ENCODE data around the gene FANCG.

FANCG gene

GRCh38 chr9:35108461-35108860 lies 28.7 kb upstream of the FANCG start:
- H3K4me3 ChIP-seq (ENCODE audit: low read length), result no peak overlapping the region
- no peak for TF ChIP-seq ZNF274 (IDR thresholded peaks at IDR 0.05; ENCODE audit: low read depth, low read length)

- no peak overlapping the region for H3K4me3 ChIP-seq (ENCODE audit: low read length)
- no peak for TF ChIP-seq ZNF274 (IDR thresholded peaks at IDR 0.05; ENCODE audit: low read depth, low read length)
Measured at GRCh38 chr9:35107297-35108290, 27.9 kb upstream of the FANCG start.

GRCh38 chr9:35106343-35106730 lies 26.6 kb upstream of the FANCG start:
- no peak for TF ChIP-seq ZNF274 (IDR thresholded peaks at IDR 0.05; ENCODE audit: low read depth, low read length)
- no peak overlapping the region for H3K4me3 ChIP-seq (ENCODE audit: low read length)

- no peak for TF ChIP-seq ZNF274 (IDR thresholded peaks at IDR 0.05; ENCODE audit: low read depth, low read length)
- H3K4me3 ChIP-seq (ENCODE audit: low read length), result no peak overlapping the region
Measured at GRCh38 chr9:35105571-35106342, 26.0 kb upstream of the FANCG start.

- no peak overlapping the region for H3K4me3 ChIP-seq (ENCODE audit: low read length)
- no peak for TF ChIP-seq ZNF274 (IDR thresholded peaks at IDR 0.05; ENCODE audit: low read depth, low read length)
Measured at GRCh38 chr9:35105126-35105525, 25.4 kb upstream of the FANCG start.

GRCh38 chr9:35104586-35104985 lies 24.8 kb upstream of the FANCG start:
- TF ChIP-seq ZNF274 (IDR thresholded peaks at IDR 0.05; ENCODE audit: low read depth, low read length), result no peak
- H3K4me3 ChIP-seq (ENCODE audit: low read length), result no peak overlapping the region

GRCh38 chr9:35103660-35104191 lies 24.0 kb upstream of the FANCG start:
- TF ChIP-seq ZNF274 (IDR thresholded peaks at IDR 0.05; ENCODE audit: low read depth, low read length), result no peak
- peak overlapping the region; percentile 58; the same call in 1 of the 2 replicates for H3K4me3 ChIP-seq (ENCODE audit: low read length)

GRCh38 chr9:35102769-35103659 lies 23.3 kb upstream of the FANCG start, which contains the start of gene STOML2:
Gene STOML2 (minus strand): TSS chr9:35103131. CDS start chr9:35103094, 37 bp downstream.
- peak within 1 kb of the TSS; percentile 69 for H3K4me3 ChIP-seq (ENCODE audit: low read length)
- TF ChIP-seq ZNF274 (IDR thresholded peaks at IDR 0.05; ENCODE audit: low read depth, low read length), result no peak

- no peak for TF ChIP-seq ZNF274 (IDR thresholded peaks at IDR 0.05; ENCODE audit: low read depth, low read length)
- H3K4me3 ChIP-seq (ENCODE audit: low read length), result peak overlapping the region; percentile 69
Measured at GRCh38 chr9:35102465-35102768, 22.7 kb upstream of the FANCG start.

GRCh38 chr9:35097573-35097972 lies 17.8 kb upstream of the FANCG start:
- no peak overlapping the region for H3K4me3 ChIP-seq (ENCODE audit: low read length)
- no peak for TF ChIP-seq ZNF274 (IDR thresholded peaks at IDR 0.05; ENCODE audit: low read depth, low read length)

- H3K4me3 ChIP-seq (ENCODE audit: low read length), result peak within 1 kb of the TSS; percentile 70
- TF ChIP-seq ZNF274 (IDR thresholded peaks at IDR 0.05; ENCODE audit: low read depth, low read length), result no peak
Measured at GRCh38 chr9:35096035-35096849, 16.5 kb upstream of the FANCG start, which contains the start of gene PIGO. Gene PIGO (minus strand): TSS chr9:35096591. CDS start chr9:35095565, 1,026 bp downstream.

GRCh38 chr9:35091536-35091935 lies 11.8 kb upstream of the FANCG start:
- no peak for TF ChIP-seq ZNF274 (IDR thresholded peaks at IDR 0.05; ENCODE audit: low read depth, low read length)
- H3K4me3 ChIP-seq (ENCODE audit: low read length), result no peak overlapping the region

- no peak for TF ChIP-seq ZNF274 (IDR thresholded peaks at IDR 0.05; ENCODE audit: low read depth, low read length)
- no peak overlapping the region for H3K4me3 ChIP-seq (ENCODE audit: low read length)
Measured at GRCh38 chr9:35089434-35089833, 9.7 kb upstream of the FANCG start.

All from GM08714 (cell line).